Smooth muscle cell (in vitro differentiated cells): ENCODE measurements around the gene DPF3. TPM values are rescaled to one million over a fixed set of nuclear protein-coding genes. Genes with fewer than 3 reads are reported as not detected.

Experiments used
- DNase-seq: peaks from one replicate; lab custom pipeline; 2025; ENCODE audit not compliant: unreplicated experiment; lab: John Stamatoyannopoulos, UW
- H2AFZ ChIP-seq: fragments of 200-600 bp; sonication (generic); 2 replicates; pipeline ENCODE4 v1.6.0; 2016; ENCODE audit warnings: antibody characterized with exemption, low read depth, mild to moderate bottlenecking
- H3F3A ChIP-seq: fragments of 200-600 bp; sonication (generic); 2 replicates; pipeline ENCODE4 v1.6.0; 2017; ENCODE audit warnings: antibody characterized with exemption, low read depth
- H3K27ac ChIP-seq: fragments of 200-600 bp; sonication (generic); 2 replicates; pipeline ENCODE4 v1.5.1; 2016; ENCODE audit warnings: low read depth, mild to moderate bottlenecking
- H3K27me3 ChIP-seq: fragments of 200-600 bp; sonication (generic); 2 replicates; pipeline ENCODE4 v1.6.1; 2016; ENCODE audit warnings: low read depth, mild to moderate bottlenecking
- H3K36me3 ChIP-seq: fragments of 200-600 bp; sonication (generic); 2 replicates; pipeline ENCODE4 v1.5.1; 2016; ENCODE audit warnings: low read depth
- H3K4me1 ChIP-seq: fragments of 200-600 bp; sonication (generic); 2 replicates; pipeline ENCODE4 v1.5.1; 2016; ENCODE audit warnings: low read depth
- H3K4me2 ChIP-seq: fragments of 200-600 bp; sonication (generic); 2 replicates; pipeline ENCODE4 v1.6.0; 2016; ENCODE audit warnings: mild to moderate bottlenecking
- H3K4me3 ChIP-seq: fragments of 200-600 bp; sonication (generic); 2 replicates; pipeline ENCODE4 v1.5.1; 2016; ENCODE audit warnings: mild to moderate bottlenecking
- H3K79me2 ChIP-seq: fragments of 200-600 bp; sonication (generic); 2 replicates; pipeline ENCODE4 v1.6.0; 2016; ENCODE audit warnings: low read depth, mild to moderate bottlenecking
- H3K9ac ChIP-seq: fragments of 200-600 bp; sonication (generic); 2 replicates; pipeline ENCODE4 v1.6.0; 2016; ENCODE audit warnings: low read depth
- H3K9me3 ChIP-seq: fragments of 200-600 bp; sonication (generic); replicated peaks from 2 replicates; pipeline ENCODE4 v1.5.1; 2016; ENCODE audit warnings: low read depth
- H4K20me1 ChIP-seq: fragments of 200-600 bp; sonication (generic); 2 replicates; pipeline ENCODE4 v1.6.0; 2016; ENCODE audit warnings: low read depth
- WGBS: methylation state at CpG from one replicate; pipeline ENCODE4 v1.1.7; 2016; ENCODE audit warnings: low lambda C conversion rate; 5-methylcytosine and 5-hydroxymethylcytosine counted together
- polyA plus RNA-seq: library from polyadenylated mRNA; unstranded; fragments of >200 nt; fragmentation: Nextera tagmentation; extraction: Ambion mirVana; gene quantifications from 2 replicates; pipeline ENCODE4 v1.2.1, GENCODE V29; 2016
- total RNA-seq: library from RNA; depleted of rRNA; stranded (reverse); fragments of >200 nt; gene quantifications from 2 replicates; pipeline ENCODE4 v1.2.3, GENCODE V29; 2014
- TF ChIP-seq, protein P1 (sequence below): fragments of 200-600 bp; sonication (generic); IDR thresholded peaks from 2 replicates; pipeline ENCODE4 v1.5.1; 2017; ENCODE audit warnings: borderline replicate concordance, mild to moderate bottlenecking, antibody characterized with exemption; ENCODE audit not compliant: insufficient read depth, poor library complexity, severe bottlenecking

The DPF3 gene
- total and polyA plus RNA-seq, 2 experiments from 2014 or later = 4.9 to 12.6 TPM

DNA sequence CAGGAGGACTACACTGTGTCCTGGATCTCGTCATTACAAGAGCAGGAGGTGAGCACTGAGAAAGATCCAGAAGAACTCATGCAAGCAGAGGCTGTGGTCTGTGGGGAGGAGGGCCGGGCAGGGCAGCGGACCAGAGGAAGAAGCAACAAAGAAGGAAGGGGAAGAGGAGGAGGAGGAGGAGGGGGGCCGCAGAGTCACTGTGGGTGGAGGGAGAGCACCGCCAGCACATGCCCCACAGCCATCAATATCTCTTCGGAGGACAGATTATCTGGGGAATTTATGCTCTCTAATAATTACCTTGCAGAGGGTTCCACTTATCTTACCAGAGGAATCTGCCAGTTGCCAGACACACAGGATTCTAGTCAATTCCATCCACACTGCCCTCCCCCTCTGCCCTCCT lies 105.6 kb downstream of the DPF3 start:
- peaks cover 4% of the 10 kb centered on the region for H4K20me1 ChIP-seq

DNA sequence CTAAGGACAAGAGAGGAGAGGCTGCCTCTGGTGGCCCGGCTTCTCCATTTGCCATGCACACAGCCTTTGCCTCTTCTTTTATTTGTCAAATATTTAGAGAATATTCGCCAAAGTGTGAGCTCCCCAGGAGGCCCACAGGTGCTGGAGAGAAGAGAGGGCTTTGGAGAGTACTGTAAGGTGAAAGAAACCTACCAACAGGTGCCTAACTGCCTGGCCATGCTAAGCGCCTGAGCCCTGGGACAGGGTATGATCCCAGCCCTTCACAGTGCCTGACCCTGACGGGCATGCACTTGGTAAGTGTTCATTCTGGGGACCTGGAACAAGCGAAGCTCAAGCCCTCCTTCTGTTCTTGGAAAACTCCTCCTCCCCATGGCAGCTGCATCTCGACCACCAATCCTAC lies 106.1 kb downstream of the DPF3 start:
- no peaks in the 10 kb centered on the region for H3K79me2 ChIP-seq
- no peak overlapping the region for H2AFZ ChIP-seq
- H4K20me1 ChIP-seq = peaks cover 3% of the 10 kb centered on the region
- 92% methylated on average over 6 of the region's 6 CpGs for WGBS
- no peak overlapping the region for H3K27ac ChIP-seq
- no peaks in the 10 kb centered on the region for H3K36me3 ChIP-seq
- DNase-seq = no peak
- no peaks in the 10 kb centered on the region for H3K27me3 ChIP-seq
- no peak overlapping the region for H3K9ac ChIP-seq
- H3K9me3 ChIP-seq = no peaks in the 10 kb centered on the region
- TF ChIP-seq, protein P1, sequence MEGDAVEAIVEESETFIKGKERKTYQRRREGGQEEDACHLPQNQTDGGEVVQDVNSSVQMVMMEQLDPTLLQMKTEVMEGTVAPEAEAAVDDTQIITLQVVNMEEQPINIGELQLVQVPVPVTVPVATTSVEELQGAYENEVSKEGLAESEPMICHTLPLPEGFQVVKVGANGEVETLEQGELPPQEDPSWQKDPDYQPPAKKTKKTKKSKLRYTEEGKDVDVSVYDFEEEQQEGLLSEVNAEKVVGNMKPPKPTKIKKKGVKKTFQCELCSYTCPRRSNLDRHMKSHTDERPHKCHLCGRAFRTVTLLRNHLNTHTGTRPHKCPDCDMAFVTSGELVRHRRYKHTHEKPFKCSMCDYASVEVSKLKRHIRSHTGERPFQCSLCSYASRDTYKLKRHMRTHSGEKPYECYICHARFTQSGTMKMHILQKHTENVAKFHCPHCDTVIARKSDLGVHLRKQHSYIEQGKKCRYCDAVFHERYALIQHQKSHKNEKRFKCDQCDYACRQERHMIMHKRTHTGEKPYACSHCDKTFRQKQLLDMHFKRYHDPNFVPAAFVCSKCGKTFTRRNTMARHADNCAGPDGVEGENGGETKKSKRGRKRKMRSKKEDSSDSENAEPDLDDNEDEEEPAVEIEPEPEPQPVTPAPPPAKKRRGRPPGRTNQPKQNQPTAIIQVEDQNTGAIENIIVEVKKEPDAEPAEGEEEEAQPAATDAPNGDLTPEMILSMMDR = no peak
- no peak overlapping the region for H3K4me3 ChIP-seq
- H3K4me2 ChIP-seq = no peak overlapping the region
- H3K4me1 ChIP-seq = no peaks in the 10 kb centered on the region
- no peaks in the 10 kb centered on the region for H3F3A ChIP-seq

More for the DNA sequence above, 105.6 kb downstream of the DPF3 start:
- no peak overlapping the region for H3K4me2 ChIP-seq
- H3K4me1 ChIP-seq = no peaks in the 10 kb centered on the region
- H3K27ac ChIP-seq = no peak overlapping the region
- H3F3A ChIP-seq = no peaks in the 10 kb centered on the region
- 46% methylated on average over 5 of the region's 6 CpGs for WGBS
- TF ChIP-seq, protein P1 = no peak
- no peaks in the 10 kb centered on the region for H3K36me3 ChIP-seq
- H2AFZ ChIP-seq = no peak overlapping the region
- H3K79me2 ChIP-seq = no peaks in the 10 kb centered on the region
- H3K27me3 ChIP-seq = no peaks in the 10 kb centered on the region
- H3K9me3 ChIP-seq = no peaks in the 10 kb centered on the region
- H3K9ac ChIP-seq = no peak overlapping the region
- no peak overlapping the region for H3K4me3 ChIP-seq
- DNase-seq = no peak

DNA sequence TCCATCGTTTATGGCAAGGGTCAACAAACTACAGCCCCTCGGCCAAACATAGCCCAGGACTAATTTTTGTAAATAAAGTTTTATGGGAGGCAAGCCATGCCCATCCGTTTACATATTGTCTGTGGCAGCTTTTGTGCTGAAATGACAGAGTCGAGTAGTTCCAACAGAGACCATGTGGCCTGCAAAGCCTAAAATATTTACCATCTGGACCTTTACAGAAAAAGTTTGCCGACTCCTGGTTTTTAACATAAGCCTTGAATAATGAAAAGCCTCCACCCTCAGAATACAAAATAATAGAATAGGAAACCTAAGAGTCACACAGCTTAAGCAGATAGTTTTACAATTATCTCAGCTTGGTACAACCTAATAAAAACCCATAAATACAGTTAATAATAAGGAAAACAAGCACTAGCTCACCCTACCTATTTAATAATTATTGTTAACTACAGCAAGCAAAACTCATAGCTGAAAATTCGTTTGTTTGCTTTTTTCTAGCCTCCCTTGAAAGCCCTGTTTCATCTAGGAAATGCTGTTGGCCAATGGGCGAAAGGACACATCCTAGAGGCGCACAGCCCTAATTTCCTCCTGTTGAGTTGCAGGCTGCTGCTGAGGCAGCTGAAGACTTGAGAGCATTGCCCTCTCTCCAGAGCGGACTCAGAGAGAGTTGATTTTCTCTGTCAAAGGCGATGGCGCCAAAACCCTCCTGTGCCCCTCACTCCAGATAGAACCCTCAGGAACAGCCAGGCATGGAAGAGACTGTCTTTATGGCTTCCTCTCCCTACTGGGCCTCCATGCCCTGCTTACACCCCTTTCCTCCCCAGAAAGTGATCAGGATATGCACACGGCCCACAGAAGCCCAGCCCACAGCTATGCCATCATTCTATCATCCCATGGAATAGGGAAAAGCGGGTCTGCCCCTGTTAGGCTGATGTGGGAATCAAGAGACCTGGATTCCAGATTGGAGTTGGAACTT lies 107.2 kb downstream of the DPF3 start:
- Histone ChIP-seq H3K36me3 (no peaks in the 10 kb centered on the region), H3K9me3 (no peaks in the 10 kb centered on the region), H3K4me3 (no peak overlapping the region), H3F3A (no peaks in the 10 kb centered on the region), H3K27me3 (no peaks in the 10 kb centered on the region), H3K4me1 (no peaks in the 10 kb centered on the region), H2AFZ (no peak overlapping the region), H3K27ac (no peak overlapping the region), H3K4me2 (no peak overlapping the region), H4K20me1 (no peaks in the 10 kb centered on the region), H3K9ac (no peak overlapping the region), H3K79me2 (no peaks in the 10 kb centered on the region)
- 81% methylated on average over 13 of the region's 13 CpGs for WGBS
- TF ChIP-seq, protein P1 = no peak
- no peak for DNase-seq
